Ecto neural progenitor cell (in vitro differentiated cells): Measurements from ENCODE around the gene C4orf50.

Experiments used
- DNase-seq: peaks from one replicate; pipeline ENCODE4 v3.0.0-alpha.2; 2018; ENCODE audit warnings: low spot score

The C4orf50 gene

GRCh38 chr4:5992828-5993321 lies 25.4 kb downstream of the C4orf50 start:
- peak; percentile 30 for DNase-seq

GRCh38 chr4:5992171-5992827 lies 25.9 kb downstream of the C4orf50 start:
- DNase-seq, result peak; percentile 26

- peak; percentile 18 for DNase-seq
Observed at GRCh38 chr4:5991405-5991804, 26.8 kb downstream of the C4orf50 start.

GRCh38 chr4:5990446-5991160 lies 27.6 kb downstream of the C4orf50 start:
- peak; percentile 27 for DNase-seq

GRCh38 chr4:5989236-5990225 lies 28.7 kb downstream of the C4orf50 start:
- peak; percentile 28 for DNase-seq

GRCh38 chr4:5988086-5988845 lies 30.0 kb downstream of the C4orf50 start:
- peak; percentile 42 for DNase-seq

GRCh38 chr4:5984843-5985242 lies 33.4 kb downstream of the C4orf50 start:
- DNase-seq, result no peak

GRCh38 chr4:5982156-5982973 lies 35.9 kb downstream of the C4orf50 start:
- peak; percentile 43 for DNase-seq

GRCh38 chr4:5980436-5981155 lies 37.6 kb downstream of the C4orf50 start:
- peak; percentile 15 for DNase-seq

- DNase-seq, result peak; percentile 79
Observed at GRCh38 chr4:5979981-5980380, 38.2 kb downstream of the C4orf50 start.

- DNase-seq, result no peak
Observed at GRCh38 chr4:5976921-5977320, 41.3 kb downstream of the C4orf50 start.

GRCh38 chr4:5976431-5976830 lies 41.8 kb downstream of the C4orf50 start:
- no peak for DNase-seq

GRCh38 chr4:5974321-5974720 lies 43.9 kb downstream of the C4orf50 start:
- peak; percentile 28 for DNase-seq

- DNase-seq, result peak; percentile 34
Observed at GRCh38 chr4:5973486-5974220, 44.6 kb downstream of the C4orf50 start.

GRCh38 chr4:5973033-5973432 lies 45.2 kb downstream of the C4orf50 start:
- peak; percentile 25 for DNase-seq

GRCh38 chr4:5972571-5972970 lies 45.7 kb downstream of the C4orf50 start:
- DNase-seq, result peak; percentile 37

- peak; percentile 57 for DNase-seq
Observed at GRCh38 chr4:5971078-5971450, 47.2 kb downstream of the C4orf50 start.

GRCh38 chr4:5970381-5971077 lies 47.7 kb downstream of the C4orf50 start:
- peak; percentile 41 for DNase-seq

GRCh38 chr4:5969777-5970176 lies 48.5 kb downstream of the C4orf50 start:
- no peak for DNase-seq
